ENCODE data around the gene NRG2.

The NRG2 gene

GRCh38 chr5:139837711-139838380, 205.3 kb downstream of the NRG2 start:
- no peak for DNase-seq (ENCODE audit: low spot score)

DNA sequence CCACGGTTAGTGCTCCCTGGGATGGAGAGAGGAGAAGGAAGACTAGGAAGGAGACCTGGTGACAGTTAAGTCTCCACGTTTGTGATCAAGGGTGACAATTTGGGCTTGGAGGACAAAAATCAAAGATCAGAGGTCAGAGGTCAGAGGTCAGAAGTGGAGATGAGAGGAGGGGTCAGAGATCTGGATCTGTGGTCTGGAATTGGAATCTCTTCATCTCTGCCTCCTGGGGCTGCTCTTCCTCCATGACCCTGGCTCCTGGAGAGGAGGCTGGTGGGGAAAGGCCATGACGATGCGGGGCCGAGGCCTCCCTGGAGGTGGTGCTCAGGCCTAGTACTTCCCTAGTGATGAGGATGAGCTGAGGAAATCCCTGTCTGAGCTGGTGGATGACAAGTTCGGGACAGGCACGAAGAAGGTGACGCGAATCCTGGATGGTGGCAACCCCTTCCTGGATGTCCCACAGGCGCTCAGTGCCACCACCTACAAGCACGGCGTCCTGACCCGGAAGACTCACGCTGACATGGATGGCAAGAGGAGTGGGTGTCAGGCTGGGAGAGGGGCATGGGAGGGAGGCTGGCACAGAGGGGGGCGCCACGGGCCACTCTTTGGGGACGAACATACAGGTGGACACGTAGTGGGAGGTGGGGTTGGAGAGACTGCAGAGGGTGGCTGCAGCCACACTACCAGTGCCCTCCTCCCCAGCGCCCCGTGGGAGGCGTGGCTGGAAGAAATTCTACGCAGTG, 206.5 kb downstream of the NRG2 start:
- DNase-seq (ENCODE audit: low spot score), result no peak

- no peak for DNase-seq (ENCODE audit: low spot score)
Measured at GRCh38 chr5:139835656-139836055, 207.4 kb downstream of the NRG2 start.

DNA sequence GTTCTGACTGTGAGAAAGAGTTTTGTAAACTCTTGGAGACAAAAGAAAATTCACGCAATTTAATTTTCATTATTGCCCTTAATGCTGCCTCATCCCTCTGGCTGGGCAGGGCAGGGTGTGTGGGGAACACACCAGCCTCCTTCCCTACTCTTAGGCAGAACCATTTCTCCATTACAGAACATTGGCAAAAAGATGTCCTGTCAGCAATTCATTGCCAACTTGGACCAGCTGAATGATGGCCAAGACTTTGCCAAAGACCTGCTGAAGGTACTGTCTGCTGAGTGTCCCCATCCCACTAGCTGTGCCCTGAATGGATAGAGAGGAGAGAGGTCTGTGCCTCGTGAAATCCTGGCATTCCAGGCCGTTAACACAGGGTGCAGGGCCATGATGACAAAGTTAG, 209.6 kb downstream of the NRG2 start:
- DNase-seq (ENCODE audit: low spot score), result no peak

DNA sequence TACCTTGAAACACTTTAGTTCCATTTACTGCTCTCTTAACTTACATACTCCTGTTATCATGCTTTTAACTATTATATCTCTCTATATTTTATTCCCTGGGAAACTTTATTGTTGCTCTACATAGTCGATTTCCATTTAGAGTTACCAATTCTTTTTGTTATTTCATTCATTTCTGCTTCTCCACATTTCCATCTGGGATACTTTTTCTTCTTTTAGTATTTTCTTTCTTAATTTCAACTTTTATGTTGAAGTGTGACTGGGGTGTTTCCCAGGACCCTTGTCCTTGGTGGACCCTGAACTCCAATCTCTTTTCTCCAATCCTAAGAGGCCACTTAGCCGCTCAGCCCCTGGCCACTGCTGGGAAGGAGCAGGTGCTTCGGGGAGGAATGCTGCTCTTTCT, 211.5 kb downstream of the NRG2 start:
- DNase-seq (ENCODE audit: low spot score), result no peak

GRCh38 chr5:139829471-139829870, 213.6 kb downstream of the NRG2 start:
- DNase-seq (ENCODE audit: low spot score), result no peak

DNA sequence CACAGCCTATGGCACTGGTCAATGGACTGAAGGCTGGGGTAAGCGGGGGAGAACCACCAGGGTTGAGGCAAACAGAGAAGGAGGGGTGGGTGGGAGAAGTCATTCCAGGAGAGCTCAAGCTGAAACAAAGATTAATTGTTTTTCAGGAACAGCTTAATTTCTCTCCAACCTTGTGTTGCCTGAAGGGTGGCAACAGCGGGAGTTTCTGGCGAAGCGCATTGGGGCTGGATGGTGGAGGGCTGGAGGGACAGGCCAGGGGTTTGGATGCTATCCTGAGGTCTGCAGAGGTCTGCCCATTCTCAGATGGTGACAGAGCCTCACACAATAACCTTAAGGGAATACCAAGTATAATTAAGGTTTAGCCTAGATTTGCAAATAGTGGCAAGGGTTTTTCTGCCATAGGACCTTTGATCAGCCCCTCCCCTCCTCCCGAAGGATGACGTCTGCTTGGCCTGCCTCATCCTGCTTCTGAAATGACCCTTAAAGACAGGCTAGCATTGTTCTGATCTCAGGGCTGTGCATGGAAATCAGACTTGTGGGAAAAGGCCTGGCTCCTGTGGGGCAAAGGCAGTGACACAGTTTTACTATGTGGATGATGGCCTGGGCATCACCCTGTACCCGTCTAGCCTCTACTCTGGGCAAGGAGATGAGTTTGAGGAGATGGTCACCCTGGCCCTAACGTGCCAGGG, 214.7 kb downstream of the NRG2 start:
- DNase-seq (ENCODE audit: low spot score), result no peak

DNA sequence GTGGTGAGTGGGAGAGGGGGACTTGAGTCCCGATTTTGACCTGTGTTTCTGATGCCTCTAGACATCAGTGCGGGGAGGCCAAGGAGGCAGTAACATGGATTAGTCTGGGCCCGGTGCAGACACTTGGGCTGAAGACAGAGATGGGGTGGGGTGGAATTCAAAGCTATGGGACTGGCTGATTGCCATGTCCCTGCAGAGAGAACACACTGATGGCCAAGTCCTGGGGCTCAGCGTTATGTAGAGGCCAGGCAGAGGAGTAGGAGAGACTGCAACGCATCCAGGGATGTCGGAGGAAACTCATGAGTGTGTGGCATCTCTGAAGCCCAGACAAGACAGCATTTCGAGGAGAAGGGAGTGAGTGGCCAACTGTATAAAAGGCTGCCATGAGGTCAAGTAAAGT, 217.4 kb downstream of the NRG2 start:
- no peak for DNase-seq (ENCODE audit: low spot score)

- DNase-seq (ENCODE audit: low spot score), result no peak
Measured at GRCh38 chr5:139823757-139824355, 219.2 kb downstream of the NRG2 start.

DNA sequence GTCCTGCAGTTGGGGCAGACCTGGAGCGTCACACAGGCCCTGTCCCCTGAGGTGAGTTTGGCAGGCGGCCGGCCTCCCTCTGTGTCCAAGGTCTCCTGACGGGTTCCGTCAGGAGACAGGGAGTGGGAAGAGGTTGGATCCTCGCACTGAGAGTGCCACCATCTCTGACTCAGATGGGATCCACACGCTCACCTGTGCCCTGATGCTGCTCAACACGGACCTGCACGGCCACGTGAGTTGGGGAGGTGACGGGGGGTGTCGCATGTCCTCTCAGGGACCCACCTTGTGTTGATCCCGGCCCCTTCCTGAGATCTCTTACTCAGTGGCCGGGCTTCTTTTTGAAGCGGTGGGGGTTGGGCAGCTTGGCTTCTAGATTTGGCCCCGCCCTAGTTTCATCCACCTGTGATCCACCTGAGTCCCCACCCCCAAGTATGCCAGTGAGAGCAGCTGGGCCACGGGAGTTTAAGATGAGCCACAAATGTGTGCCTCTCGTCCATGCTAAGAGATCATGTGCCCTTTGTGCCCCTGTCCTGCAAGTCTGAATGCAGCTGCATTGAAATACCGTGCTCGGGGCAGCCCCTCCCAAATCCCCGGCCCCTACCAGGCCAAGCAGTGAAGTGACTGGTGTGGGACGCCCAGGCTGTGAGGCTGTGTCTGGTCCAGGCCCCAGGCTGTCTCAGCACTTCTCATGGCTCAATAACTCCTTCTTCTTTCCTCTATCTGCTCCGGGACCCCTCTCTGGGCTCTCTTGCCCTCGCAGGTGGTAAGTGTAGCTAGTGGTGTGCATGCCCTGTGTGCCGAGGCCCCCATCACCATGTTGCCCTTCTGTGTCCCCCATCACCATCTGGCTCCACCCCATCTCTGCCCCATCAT, 220.3 kb downstream of the NRG2 start:
- no peak for DNase-seq (ENCODE audit: low spot score)

- no peak for DNase-seq (ENCODE audit: low spot score)
Measured at GRCh38 chr5:139821806-139822552, 221.1 kb downstream of the NRG2 start.

DNA sequence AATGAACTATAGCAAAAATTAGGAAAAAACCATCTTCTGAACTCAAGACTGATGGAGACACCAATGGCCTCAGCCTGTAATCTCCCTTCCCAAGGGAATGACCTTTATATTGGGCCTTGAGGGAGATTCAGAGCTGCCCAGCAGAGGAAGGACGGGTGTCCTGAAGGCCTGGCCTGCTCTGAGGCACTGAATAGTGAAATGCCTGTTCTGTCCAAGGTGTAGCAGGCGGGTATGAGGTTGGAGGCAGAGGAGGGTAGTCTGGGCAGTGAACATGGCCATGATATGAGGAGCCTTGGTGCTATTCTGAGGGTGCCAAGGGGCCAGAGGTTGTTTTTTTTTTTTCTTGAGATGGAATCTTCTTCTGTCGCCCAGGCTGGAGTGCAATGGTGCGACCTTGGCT, 222.5 kb downstream of the NRG2 start:
- no peak for DNase-seq (ENCODE audit: low spot score)

DNA sequence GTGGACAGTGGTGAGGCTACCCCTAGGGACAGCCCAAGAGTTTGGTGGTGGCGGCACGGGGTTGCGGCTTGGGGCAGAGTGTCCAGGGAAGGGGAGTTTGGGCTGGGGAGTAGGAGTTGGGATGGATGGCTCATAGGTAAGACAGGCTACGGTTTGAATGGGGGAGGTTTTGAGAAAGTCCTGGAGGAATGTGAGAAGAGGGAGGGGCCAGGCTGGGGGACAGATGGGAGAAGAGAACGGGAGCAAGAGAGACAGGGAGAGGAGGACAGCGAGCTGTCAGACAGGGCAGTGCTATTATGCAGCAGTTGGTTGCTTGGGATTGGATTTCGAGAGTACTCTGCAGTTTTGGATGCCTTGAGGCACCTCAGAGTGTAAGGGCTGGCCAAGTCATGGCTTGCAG, 223.0 kb downstream of the NRG2 start:
- no peak for DNase-seq (ENCODE audit: low spot score)

DNA sequence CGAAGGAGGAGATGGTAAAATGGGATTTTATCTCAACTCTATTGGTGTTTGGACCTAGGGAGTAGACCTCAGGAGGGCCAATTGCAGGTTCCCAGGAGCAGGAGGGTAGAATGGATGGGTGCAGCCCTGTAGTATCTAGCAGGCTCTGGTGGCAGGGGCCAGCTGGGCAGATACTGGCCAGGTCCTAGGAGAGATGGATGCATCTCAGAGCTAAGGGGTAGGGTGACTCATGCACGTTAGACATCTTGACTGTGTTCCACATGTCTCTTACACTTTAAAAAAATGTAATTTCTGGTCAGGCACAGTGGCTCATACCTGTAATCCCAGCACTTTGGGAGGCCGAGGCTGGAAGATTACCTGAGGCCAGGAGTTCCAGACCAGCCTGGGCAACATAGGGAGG, 225.1 kb downstream of the NRG2 start:
- no peak for DNase-seq (ENCODE audit: low spot score)

DNA sequence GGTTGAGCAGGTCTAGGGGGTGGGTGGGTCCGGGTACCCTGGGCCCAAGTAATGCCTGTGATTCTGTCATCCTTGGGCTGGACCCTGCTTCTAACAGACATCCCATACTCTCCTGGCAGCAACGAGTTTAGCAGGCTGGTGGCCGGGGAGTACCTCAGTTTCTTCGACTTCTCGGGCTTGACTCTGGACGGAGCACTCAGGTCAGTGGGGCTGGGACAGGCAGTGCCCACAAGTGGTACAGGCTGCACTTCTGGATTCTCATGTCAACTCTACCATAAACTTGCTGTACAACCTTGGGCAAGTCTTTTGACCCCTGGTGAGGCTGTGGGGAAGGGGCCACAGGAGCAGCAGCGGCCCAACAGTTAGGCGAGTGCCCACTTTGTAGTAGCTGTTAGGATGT, 225.7 kb downstream of the NRG2 start:
- DNase-seq (ENCODE audit: low spot score), result no peak

DNA sequence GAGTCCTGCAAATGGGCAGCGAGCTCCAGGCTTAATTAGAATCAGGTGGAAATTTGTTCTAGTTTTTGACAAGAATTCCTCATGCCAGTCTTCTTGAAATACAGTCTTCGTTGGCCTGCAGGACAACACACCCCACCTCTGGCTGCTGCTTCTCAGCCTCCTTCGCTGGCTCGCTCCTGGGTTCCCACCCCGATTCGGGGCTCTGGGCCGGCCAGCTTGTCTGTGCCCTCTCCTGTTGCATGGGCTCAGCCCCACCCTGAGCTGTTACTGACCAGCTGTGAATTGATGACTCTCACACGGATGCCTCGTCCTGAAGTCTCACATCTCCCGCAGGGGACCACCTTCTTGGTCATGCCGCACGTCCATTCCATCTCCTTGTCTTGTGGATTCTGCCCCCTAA, 226.5 kb downstream of the NRG2 start:
- DNase-seq (ENCODE audit: low spot score), result no peak

- DNase-seq (ENCODE audit: low spot score), result no peak
Measured at GRCh38 chr5:139814704-139815280, 228.3 kb downstream of the NRG2 start.

DNA sequence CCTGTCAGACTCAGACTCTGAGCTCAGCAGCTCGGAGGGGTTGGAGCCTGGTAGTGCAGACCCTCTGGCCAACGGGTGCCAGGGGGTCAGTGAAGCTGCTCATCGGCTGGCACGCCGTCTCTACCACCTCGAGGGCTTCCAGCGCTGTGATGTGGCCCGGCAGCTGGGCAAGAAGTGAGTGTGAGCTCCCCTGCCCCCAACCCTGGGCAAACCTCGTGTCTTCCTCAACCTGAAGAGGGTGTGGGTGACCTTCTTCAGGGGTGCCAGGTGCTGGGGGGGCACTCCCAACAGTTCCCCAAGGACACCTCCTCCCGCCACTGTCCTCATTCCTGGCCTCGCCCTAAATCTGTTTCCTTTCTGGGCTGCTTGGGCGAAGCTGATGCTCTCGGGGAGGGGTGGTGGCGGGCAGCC, 228.9 kb downstream of the NRG2 start:
- no peak for DNase-seq (ENCODE audit: low spot score)

GRCh38 chr5:139812836-139813805, 230.0 kb downstream of the NRG2 start:
- DNase-seq (ENCODE audit: low spot score), result no peak

DNA sequence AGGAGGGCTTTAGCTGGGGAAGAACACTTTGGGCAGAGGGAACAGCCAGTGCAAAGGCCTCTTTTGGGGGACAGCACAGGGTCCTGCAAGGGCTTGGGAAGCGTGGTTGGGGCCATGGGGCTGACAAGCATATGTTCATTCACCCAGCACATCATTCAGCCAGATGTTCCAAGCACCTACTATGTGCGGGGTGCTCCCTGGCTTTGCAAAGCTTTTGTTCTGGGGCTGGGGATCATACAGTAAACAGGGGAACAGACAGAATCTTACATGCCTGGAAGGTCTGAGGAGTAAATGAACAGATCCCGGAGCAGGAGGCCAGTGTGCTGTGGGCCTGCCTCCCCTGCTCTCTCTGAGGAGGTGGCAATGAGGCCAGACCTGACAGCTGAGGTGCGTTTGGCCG, 230.8 kb downstream of the NRG2 start:
- DNase-seq (ENCODE audit: low spot score), result no peak
